ENCODE data around the gene DIAPH1.
A peak's percentile ranks its signal among the peaks of the same experiment; 100 is the strongest.

Gene DIAPH1

DNA sequence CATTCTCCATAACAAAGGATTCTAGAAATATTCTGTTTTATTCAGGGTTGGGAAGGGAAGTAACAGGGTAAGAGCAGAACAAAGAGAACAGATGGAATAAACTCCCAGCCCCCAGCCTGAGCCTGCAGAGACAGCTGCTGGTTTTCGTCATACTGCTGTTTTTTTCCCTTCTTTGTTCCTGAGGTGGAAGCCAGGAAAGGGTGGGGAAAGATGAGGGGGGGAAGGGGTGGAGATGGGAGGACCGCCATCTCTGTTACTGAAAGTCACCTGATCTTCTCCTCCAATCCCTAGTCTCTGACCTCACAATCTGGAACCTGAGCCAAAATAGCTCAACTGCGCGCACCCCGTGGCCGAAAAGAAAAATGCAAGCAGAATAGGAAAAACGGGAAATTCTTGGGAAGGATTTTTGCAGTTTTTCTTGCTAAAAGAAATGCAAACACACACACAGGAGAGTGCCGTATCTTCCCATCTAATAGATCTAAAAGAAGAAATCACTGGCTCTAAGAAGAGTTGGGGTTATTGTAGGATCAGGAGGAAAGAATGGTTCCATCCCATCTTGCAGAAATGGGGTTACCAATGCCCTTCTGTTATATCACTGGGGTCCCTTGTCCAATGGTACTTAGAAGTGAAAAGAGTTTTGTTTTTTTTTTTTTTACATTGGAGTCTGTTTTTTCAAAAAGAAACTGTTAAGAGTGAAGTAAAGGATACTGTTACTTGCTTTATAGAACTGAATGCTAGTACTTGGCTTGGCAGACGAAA lies 57.9 kb downstream of the DIAPH1 start:
- DNase-seq: no peak

DNA sequence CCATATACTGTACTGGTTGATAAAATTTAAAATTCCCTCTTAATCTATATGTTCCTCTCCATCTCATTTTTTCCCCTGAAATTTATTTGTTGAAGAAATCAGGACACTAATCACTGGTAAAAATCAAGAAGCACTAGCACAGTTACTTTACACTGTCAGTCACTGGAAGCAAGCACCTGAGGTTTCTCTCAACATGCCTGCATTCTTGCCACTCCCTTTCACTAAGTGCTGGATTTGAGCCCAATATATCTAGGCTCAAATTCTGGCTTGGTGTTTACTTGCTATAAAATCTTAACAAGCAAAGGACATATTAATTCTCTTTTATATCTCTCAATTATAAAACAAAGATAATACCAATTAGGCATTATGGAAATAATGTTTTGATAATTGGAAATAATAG lies 58.6 kb downstream of the DIAPH1 start:
- DNase-seq: no peak

DNA sequence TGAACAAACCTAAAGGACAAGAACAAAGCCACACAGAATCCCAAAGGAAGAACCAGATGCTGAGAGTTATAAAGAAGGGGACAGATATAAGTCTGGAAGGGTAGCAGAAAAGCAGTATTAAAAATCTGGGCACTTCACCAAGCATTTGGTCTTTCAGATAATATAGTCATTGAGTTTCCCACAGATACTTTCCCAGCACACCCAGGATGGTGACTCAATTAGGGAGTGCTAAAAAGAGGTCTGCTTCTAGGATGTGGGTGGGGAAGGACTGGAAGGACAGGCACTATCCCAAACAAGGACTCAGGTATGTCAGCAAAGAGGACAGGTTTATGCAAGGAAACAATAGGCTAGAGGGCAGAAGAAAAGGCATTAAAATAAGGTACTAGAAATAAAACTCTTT lies 59.3 kb downstream of the DIAPH1 start:
- DNase-seq: no peak

DNA sequence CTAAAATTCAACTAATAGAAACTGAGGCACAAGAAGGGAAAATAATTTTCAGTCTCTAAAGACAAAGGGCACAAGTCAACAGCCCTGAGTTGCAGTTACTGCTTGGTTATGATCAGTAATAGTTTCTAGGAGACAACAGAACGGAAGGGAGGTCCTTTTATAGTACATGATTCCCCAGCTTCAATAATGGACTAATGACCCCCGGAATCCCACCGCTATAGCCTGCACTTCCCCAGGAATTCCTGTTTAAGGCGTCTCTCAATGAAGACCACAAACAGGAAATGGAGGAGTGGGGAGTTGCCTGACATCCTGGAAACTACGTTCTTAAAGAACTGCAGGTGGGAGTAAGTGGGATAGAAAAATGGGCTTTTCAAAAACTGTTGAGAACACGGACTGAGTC lies 60.6 kb downstream of the DIAPH1 start:
- DNase-seq: no peak

DNA sequence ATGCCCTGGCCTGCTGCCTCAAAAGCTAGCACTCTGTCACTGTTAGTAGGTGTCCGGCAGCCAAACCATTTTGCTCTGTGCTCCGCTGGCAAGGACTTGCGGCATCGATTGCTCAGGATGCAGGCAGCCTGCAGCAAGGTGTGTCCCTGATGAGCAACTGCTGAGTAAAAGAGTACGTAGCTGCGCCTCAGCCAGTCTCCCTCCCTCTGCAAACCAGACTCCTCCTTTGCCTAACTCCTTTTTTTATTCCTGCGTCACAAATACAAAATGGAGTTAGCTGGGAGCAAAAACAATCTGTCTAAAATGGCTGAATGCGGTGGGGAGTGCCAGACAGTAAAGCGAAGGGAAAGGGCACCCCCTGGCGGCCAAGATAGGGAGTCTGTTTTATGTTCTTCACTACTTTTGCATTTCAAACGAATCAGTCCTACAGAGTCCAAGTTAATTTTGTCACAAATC lies 61.1 kb downstream of the DIAPH1 start:
- DNase-seq: peak; percentile 55 to 77

DNA sequence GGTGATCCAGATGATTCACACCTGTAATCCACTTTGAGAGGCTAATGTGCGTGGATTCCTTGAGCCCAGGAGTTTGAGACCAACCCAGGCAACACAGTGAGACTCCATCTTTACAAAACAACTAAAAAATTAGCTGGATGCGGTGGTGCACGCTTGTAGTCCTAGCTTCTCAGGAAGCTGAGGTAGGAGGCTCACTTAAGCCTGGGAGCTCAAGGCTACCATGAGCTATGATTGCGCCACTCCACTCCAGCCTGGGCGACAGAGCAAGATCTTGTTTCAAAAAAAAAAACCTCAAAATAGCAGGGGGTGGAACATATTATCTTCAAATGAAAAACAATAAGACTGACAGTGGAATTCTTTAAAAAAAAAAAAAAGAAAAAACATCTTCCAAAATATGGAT lies 70.9 kb downstream of the DIAPH1 start:
- DNase-seq: no peak

DNA sequence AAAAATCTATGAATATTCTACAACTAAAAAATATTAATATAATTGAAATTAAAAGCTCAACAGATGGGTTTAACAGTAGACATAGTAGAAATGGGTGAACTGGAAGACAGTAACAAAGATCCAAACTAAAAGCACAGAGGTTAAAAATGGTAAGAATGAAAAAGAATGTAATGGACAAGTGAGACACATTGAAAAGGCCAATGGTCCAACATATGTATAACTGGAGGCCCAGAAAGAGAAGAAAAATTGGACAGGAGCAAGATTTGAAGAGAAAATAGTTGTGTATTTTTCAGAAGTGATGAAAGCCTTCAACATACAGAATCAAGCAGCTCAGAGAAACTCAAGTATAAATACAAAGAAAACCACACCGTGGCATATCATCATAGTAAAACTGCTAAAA lies 71.3 kb downstream of the DIAPH1 start:
- DNase-seq: no peak

DNA sequence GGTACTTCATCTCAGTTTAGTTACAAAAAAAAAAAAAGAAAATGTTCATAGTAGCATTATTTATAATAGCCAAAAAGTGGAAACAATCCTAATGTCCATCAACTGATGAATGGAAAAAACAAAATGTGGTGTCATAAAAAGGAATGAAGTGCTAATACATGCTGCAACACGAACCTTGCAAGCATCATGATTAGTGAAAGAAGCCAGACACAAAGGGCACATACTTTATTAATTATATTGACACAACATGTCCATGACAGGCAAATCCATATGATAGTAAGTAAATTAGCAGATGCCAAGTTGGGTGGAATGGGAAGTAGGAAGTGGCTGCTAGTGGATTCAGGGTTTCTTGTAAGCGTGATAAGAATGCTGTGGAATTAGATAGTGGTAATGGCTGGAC lies 75.7 kb downstream of the DIAPH1 start:
- no peak for DNase-seq

DNA sequence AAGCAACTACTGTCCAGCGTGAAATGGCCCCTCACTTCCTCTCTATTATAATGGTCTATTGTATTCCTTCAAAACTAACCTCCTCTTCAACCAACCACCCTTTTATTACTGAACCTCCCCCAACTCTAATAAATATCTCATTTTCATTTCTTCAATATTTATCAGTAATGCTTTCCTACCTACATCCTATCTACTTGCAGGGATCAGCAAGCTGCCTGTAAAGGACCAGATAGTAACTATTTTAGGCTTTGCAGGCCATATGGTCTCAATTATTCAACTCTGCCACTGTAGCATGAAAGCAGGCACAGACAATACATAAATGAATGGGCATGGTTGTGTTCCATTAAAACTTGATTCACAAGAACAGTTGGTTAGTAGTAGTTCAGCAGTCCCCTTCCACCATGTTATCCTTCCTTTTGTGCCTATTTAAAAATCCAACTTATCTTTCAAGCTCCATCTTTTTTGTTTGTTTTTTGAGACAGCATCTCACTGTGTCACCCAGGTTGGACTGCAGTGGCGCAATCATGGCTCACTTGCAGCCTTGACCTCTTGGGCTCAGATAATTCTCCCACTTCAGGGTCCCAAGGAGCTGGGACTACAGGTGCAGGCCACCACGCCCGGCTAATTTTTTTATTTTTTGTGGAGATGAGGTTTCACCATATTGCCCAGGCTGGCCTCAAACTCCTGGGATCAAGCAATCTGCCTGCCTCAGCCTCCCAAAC lies 84.1 kb downstream of the DIAPH1 start:
- DNase-seq: no peak

DNA sequence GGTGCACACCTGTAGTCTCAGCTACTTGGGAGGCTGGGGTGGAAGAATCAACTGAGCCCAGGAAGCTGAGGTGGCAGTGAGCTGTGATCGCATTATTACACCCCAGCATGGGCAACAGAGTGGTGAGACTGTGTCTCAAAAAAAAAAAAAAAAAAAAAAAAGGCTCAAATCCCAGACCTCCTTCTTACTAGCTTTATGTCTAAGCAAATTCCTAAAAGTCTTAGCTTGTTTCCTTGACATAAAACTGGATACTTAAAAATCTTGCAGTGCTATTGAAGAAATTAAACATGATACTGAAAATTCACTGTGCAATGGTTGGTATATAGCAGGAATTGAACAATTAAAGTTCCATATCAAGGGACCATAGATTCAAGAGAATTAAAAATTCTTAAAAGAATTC lies 84.9 kb downstream of the DIAPH1 start:
- DNase-seq: no peak

DNA sequence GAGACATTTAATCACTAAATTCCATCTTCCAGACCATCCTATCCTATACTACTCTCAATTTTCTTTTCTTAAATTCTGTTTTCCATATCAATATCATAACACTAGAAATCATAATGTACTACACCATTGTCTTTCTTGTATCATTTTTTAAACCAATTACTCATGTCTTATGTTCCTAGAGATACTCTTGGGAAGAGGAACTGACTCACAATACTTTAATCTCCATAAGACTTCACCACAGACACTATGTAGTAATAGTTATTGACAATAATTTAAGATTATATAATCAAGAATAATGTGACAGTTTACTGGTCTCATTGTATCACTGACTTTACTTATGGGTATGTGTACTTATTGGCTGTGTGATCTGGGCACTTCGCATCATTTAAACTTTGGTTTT lies 86.1 kb downstream of the DIAPH1 start:
- DNase-seq: no peak

DNA sequence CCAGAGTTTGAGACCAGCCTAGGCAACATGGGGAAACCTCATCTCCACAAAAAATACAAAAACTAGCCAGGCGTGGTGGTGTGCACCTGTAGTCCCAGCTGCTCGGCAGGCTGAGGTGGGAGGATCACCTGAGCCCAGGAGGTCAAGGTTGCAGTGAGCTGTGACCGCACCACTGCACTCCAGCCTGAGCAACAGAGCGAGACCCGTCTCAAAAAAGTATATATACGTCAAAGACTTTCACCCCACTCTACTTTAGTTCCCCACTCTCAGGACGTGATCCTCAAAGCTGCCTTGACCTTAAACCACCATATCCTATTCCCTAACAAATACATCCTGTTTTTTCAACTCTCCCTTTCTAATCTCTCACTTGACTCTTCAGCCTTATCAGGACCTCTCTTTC lies 88.9 kb downstream of the DIAPH1 start:
- no peak for DNase-seq

DNA sequence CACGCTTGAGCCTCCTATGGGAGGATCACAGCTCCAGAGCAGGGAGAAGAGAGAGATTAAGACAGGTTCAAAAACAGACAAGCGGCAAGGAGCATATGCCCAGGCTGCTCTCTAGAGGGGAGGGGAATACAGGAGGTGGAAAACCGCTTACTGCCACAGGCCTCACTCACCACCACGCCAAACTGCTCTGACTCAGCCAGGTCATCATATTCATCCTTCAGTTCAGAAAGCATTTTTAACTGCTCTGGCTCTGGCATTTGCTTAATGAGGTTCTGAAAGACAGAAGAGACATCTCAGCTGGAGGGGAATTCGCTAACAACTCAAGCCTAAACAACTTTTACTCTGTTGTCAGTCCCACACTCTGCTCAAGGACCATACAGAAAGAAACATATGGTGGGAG lies 89.8 kb downstream of the DIAPH1 start:
- DNase-seq: no peak

DNA sequence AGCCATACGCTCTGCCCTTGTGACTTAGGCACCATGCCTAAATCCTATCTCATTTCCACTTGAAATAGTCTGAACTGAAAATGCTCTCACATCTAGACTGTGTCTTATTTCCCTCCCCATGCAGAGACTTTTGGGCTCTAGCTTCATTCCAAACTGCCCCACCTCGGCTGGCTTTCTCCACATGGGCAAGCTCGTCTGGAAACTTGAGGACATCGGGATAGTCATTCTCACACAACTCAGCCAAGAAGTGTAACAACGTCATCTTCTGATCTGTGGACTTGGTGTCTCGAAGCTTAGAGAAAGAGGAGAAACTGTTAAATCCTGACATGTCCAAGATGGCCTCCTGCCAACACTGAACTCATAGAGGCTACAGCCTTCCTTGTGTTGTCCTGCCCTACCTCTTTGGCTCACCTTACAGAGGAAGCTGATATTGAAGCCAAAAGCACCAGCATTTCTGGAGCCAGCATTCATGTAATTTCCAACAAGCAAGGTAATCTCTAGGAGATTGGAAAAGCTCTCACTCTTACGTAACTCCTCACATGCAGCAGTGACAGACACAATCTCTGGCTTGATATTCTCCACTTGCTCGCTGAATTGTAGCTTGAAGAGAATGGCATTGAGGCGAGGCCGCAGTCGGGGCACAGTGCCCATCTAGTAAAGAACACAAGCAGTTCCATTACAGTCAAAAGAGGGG lies 90.4 kb downstream of the DIAPH1 start:
- no peak for DNase-seq

DNA sequence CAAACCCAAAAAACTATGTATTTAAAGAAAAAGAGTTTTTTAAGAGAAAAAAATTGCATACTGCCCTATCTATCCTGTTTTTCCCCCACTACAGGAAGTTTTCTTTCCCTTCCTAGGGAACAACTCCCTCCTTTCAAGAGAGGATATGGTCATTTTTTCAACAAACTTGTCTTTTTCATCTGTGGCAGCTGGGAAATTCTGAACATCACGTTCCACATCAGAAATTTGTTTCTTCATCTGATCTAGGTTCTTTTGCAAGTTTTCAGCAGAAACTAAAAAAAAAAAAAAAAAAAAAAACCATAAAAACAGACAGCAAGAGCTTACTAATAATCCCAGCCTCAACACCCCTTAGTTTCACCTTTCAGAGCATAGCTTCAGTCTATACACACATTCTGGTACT lies 91.4 kb downstream of the DIAPH1 start:
- DNase-seq: no peak

DNA sequence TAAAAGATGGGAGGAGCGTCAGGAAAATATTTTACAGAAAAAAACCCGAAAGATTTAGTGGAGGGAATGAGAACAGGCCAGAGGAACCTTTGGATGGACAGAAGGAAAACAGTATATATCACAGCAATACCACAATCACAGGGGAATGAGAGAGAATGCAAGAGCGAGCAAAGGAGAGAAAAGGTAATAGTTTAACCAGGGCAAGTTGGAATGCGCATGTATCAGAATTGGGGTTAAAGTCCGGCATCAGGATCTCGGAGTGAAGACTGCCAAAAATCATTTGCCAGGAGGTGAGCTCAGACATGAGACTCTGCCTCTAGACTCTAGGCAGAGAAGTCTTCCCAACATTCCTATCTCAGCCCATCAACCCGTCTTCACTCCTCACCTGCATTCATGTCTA lies 93.1 kb downstream of the DIAPH1 start:
- no peak for DNase-seq

DNA sequence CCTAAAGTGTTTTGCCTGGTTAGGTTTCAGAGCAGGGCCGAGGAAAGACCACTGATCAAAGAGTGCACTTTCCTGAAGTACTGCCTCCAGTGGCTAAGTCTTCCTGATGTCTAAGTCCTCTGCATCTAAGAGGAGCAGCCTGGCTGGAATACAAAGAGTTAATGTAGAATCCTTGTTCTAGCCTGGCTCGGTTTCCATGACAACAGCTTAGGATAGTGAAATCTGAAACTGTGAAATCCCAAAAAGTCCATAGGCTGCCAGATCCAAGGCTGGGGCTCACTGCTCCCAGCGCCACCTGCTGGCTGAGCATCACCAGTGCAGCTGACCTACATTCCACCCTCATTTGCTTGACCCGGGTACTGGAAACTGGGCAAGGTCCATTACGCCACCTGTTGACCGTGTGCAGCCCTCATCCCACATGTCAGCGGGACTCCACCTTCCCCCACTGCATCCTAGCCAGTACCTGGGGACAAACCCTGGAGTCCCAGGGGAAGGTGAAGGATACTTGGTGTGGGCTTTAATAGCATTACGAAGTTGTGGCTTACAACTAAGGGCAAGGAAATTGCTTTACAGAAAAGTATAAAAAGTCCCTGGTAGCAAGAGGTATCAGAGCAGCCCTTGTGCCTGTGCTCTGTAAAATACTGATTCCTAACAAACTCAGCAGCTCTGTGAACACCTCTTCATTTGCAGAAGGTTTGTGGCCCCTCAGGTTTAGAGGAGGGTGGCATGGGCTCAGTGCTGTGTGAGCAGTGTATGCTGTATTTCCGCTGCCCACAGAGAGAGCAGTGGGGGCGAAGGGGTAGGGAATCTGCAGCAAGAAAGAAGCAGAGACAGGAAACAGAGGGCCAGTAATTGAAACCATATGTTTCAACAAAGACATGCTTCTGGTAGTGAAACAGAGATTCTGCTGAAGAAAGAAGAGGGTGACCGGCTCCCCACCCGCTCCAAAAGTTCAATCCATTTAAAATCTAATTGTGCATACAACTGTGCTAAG lies 93.9 kb downstream of the DIAPH1 start:
- peak; percentile 35 to 47 for DNase-seq

DNA sequence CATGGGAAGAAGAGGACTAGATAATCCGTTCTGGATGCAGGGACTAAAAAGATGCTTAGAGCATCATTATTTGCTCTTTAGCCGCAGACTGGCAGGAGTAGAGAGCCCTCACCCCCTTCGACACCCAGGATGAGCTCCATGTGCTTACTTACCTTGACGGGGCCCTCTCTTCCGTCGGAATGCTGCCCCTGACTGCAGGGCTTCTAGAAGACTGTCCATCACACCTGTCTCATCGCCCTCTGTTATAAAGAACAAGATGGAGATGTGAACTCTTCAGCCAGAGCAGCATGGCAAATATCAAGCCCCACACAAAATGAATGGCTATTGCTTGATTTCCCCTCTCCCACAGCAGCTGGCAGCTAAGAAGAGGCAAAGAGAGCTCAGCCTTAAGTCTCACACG lies 94.8 kb downstream of the DIAPH1 start:
- DNase-seq: no peak

DNA sequence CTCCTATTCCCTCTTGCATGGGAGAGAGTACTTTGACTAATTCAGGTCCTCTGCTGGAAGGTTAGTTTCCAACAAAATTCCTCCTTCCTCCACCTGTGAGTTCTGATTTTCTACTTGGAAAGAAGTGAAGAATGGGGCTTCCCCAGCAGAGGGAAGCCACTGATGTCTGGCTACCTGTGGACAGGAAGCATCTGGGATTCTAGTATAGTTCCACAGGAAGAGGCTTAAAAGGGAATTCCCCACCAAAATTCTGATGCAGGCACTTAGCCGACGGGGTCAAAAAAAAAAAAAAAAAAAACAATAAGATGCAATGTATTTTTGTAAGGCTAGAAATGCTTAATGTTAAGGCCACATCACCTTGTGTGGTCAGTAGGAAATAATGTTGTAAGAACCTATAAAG lies 96.5 kb downstream of the DIAPH1 start:
- DNase-seq: no peak

DNA sequence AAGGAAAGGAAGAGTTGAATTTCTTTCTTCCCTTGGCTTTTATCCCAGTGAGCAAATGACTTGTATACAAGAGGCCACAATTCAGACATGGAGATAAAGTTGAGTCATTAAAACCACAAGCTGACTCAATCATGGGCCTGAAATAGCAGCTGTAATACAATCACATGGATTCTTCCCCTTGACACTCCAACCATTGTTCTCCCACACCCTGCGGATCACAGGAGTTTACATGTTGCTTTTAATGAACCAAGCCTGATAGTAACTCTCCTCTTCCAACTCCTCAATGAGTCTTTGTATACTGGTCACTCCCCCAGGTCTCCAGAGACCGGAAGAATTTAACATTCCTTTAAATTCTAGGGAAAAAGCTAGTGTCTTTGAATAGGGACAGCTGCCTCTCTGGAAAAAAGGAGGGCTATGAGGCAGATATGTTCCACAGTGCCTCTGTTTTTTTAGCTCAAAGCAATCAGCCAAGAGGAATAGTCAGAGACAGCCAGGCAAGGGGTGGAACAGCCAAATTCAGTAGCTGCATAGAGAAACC lies 97.5 kb downstream of the DIAPH1 start:
- no peak for DNase-seq

DNA sequence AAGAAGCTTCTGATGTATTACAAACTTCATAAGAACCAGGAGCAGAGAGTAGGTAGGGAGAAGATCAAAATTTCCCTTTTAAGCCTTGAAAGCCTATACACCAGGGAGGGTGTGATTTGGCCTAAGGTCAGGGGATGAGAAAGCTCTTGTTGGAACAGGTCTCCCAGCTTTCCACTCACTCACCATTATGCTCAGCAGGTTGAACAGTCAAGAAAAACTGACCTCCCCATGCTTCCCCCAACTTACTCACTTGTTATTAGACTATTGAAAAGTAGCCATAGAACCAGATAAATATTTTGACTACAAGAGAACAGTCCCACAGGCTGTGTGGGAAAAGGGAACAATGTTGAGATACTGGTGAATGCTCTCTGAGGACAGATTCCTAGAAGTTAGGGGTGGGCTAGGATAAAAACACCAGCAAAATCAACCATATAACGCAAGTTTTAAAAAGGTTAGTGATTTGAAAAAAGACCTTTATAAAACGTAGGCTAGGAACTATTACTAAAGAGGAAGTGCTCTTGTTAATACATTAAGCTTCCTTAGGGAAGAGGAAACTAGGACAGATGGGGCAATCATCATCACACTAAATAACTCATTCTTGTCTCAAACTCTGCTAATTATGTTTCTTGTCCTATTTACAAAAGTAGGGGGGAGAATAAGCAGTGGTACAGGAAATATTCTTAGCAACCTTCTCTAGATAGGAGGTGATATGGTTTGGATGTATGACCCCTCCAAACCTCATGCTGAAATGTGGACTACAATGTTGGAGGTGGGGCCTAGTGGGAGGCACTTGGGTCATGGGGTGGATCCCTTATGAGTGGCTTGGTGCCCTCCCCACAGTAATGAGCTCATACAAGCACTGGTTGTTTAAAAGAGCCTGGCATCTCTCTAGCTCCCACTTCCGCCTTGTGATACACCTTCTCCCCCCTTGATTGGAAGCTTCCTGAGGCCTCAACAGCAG lies 98.9 kb downstream of the DIAPH1 start:
- DNase-seq: no peak
